Glutamatergic neuron (in vitro differentiated cells): ENCODE results near the gene PTGIS. TPM values are rescaled to one million over a fixed set of nuclear protein-coding genes. Genes with fewer than 3 reads are reported as not detected.

Experiments used
- DNase-seq: peaks from one replicate; pipeline ENCODE4 v3.0.0; 2022
- H3K27ac Mint-ChIP-seq: one replicate; pipeline ENCODE4 v1.8.0; 2020; ENCODE audit warnings: mild to moderate bottlenecking, mixed read lengths, inconsistent platforms; ENCODE audit not compliant: unreplicated experiment
- H3K27me3 Mint-ChIP-seq: one replicate; pipeline ENCODE4 v1.8.0; 2020; ENCODE audit warnings: mild to moderate bottlenecking, moderate library complexity, mixed read lengths, inconsistent platforms; ENCODE audit not compliant: unreplicated experiment
- H3K36me3 Mint-ChIP-seq: one replicate; pipeline ENCODE4 v1.8.0; 2020; ENCODE audit warnings: mild to moderate bottlenecking, mixed read lengths, inconsistent platforms; ENCODE audit not compliant: unreplicated experiment
- H3K4me1 Mint-ChIP-seq: one replicate; pipeline ENCODE4 v1.8.0; 2020; ENCODE audit warnings: mild to moderate bottlenecking, low read depth, mixed read lengths, inconsistent platforms; ENCODE audit not compliant: unreplicated experiment
- H3K4me3 Mint-ChIP-seq: one replicate; pipeline ENCODE4 v1.8.0; 2020; ENCODE audit warnings: mild to moderate bottlenecking, mixed read lengths, inconsistent platforms; ENCODE audit not compliant: unreplicated experiment
- H3K9me3 Mint-ChIP-seq: one replicate; pipeline ENCODE4 v1.8.0; 2020; ENCODE audit warnings: mild to moderate bottlenecking, moderate library complexity, mixed read lengths, inconsistent platforms; ENCODE audit not compliant: unreplicated experiment
- total RNA-seq: library from RNA; stranded (reverse); fragmentation: NEBNext Ultra II Directional; extraction: Animal tissue kit (Norgen Biotek cat#: 25700); gene quantifications from one replicate; pipeline ENCODE4 v1.2.1, GENCODE V29; 2021; ENCODE audit not compliant: unreplicated experiment
- TF ChIP-seq, protein P1 (sequence below): fragments of 200-600 bp; sonication (generic); IDR thresholded peaks from one replicate; pipeline ENCODE4 v1.5.0; 2021; ENCODE audit not compliant: partially characterized antibody, unreplicated experiment

Gene PTGIS
- total RNA-seq, 1 donor from 2014 or later = 0.12 TPM

DNA sequence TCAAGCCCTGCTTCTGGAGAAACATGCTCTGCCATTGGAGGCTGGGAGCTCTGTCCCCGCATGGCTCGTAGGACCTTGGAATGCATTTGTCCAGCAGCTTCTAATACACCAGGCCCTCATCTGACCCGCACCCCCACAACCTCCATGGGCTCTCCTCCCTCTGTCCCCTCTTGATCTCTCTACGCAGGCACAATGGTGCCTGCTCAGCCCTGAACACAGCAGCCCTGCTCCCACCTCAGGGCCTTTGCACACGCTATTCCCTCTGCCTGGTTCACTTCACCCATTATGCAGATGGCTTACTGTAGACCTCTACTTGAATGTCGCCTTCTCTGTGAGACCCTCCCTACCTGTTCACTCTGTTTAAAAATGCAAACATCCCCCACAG is 27.0 kb upstream of the PTGIS start:
- Mint-ChIP-seq H3K4me3 (no peak overlapping the region), H3K4me1 (no peaks in the 10 kb centered on the region), H3K27ac (no peak overlapping the region), H3K9me3 (no peaks in the 10 kb centered on the region), H3K27me3 (peaks cover 5% of the 10 kb centered on the region), H3K36me3 (no peaks in the 10 kb centered on the region)
- TF ChIP-seq, protein P1, sequence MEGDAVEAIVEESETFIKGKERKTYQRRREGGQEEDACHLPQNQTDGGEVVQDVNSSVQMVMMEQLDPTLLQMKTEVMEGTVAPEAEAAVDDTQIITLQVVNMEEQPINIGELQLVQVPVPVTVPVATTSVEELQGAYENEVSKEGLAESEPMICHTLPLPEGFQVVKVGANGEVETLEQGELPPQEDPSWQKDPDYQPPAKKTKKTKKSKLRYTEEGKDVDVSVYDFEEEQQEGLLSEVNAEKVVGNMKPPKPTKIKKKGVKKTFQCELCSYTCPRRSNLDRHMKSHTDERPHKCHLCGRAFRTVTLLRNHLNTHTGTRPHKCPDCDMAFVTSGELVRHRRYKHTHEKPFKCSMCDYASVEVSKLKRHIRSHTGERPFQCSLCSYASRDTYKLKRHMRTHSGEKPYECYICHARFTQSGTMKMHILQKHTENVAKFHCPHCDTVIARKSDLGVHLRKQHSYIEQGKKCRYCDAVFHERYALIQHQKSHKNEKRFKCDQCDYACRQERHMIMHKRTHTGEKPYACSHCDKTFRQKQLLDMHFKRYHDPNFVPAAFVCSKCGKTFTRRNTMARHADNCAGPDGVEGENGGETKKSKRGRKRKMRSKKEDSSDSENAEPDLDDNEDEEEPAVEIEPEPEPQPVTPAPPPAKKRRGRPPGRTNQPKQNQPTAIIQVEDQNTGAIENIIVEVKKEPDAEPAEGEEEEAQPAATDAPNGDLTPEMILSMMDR = no peak
- no peak for DNase-seq

DNA sequence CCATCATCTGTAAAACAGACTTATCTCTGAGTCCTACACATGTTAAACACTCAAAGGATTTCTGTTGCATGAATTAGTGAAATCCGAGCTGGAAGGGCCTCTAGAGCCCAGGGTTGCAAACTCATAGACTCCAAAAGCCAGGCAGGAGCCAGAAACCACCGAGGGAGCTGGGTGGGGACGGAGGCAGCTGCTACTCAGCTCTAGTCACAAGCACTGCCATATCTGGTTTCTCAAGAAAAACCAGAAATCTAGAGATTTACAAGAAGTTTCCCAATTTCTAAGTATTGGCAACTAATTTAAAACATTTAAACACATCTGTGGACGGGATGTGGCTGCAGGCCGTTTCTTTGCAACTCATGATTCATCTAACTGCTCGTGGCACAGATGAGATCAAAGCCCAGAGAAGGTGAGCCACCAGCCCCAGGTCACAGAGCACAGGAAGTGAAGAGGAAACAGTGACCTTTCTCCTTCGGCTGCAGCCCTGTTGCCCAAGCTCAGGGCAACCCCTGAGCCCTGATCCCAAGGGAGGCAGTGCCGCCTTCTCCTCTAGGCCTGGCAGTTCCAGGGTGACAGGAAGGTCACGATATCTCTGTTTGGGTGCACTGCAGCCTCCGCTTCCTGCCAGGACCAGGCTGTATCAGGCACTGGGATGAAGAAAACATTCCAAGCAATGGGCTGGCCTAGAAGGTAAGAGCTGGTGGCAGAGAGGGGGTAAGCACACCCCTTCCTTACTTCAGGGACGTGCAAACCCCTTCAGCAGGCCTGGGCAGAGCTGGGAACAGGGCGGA is 26.4 kb upstream of the PTGIS start:
- TF ChIP-seq, protein P1 = no peak
- Mint-ChIP-seq H3K27ac (no peak overlapping the region), H3K4me1 (no peaks in the 10 kb centered on the region), H3K4me3 (no peak overlapping the region), H3K9me3 (no peaks in the 10 kb centered on the region), H3K27me3 (peaks cover 7% of the 10 kb centered on the region), H3K36me3 (no peaks in the 10 kb centered on the region)
- DNase-seq = no peak

DNA sequence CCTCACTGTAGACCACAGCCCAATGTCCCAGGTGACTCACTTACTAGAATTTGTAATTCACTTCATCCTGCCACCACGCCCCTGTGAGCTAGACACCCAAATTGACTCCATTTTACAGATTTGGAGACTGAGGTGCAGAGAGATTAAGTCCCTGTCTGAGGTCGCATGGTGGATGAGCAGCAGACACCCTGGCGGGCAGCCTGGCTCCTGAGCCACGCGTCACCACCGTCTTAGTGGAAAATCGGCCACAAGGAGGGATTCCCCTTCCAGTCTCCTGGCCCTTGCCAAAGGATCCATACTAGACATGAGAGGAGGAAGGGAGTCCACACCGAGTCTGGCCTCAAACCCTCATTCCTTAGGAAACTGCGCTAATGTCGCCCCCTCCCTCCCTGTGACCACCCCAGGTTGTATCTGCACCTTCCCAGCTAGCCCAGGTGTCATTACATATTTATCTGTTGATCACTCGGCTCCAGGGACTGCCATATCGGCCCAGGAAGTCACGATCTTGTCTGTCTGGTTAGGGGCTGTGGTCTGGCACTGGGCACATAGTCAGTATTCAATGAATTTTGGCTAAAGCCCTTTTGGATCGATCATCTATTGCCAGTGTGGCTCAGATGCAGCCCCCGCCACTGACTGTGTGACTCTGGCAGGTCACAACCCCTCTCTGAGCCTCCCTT is 25.7 kb upstream of the PTGIS start:
- Mint-ChIP-seq H3K4me1 (no peaks in the 10 kb centered on the region), H3K9me3 (no peaks in the 10 kb centered on the region), H3K4me3 (no peak overlapping the region), H3K27ac (no peak overlapping the region), H3K36me3 (no peaks in the 10 kb centered on the region), H3K27me3 (peaks cover 9% of the 10 kb centered on the region)
- no peak for DNase-seq
- TF ChIP-seq, protein P1 = no peak

DNA sequence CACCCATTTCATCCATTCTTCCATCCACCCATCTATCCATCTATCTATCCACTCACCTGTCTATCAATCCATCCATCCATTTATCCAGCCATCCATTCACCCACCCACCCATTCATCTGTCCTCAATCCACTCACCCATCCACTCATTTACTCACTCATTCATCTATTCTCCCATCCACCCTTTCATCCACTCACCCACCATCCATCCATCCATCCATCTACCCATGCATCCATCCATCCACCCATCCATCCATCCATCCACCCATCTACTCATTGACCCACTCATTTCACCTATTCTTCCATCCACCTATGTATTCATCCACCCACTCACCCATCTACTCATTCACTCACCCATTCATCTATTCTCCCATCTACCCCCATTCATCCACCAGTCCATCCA is 24.2 kb upstream of the PTGIS start:
- Mint-ChIP-seq H3K4me3 (no peak overlapping the region), H3K9me3 (no peaks in the 10 kb centered on the region), H3K36me3 (no peaks in the 10 kb centered on the region), H3K27me3 (peaks cover 9% of the 10 kb centered on the region), H3K4me1 (no peaks in the 10 kb centered on the region), H3K27ac (no peak overlapping the region)
- TF ChIP-seq, protein P1 = no peak
- DNase-seq = no peak
